C4-2B (cell line): ENCODE measurements around the gene APP.

Experiments used
- H3K27ac ChIP-seq: fragments of 450-650 bp; 2 replicates; pipeline ENCODE4 v1.5.1; 2017
- CTCF ChIP-seq: fragments of 450-650 bp; conservative IDR thresholded peaks from 2 replicates; pipeline ENCODE4 v1.5.1; 2017; ENCODE audit warnings: mild to moderate bottlenecking
- ZFX ChIP-seq: fragments of 450-650 bp; IDR thresholded peaks from 2 replicates; pipeline ENCODE4 v1.6.1; 2017

The APP gene

GRCh38 chr21:26079366-26079765 is 91.2 kb downstream of the APP start:
- no peak overlapping the region for H3K27ac ChIP-seq
- no peak for TF ChIP-seq CTCF
- no peak for TF ChIP-seq ZFX

GRCh38 chr21:26077521-26077920 is 93.0 kb downstream of the APP start:
- no peak overlapping the region for H3K27ac ChIP-seq
- TF ChIP-seq CTCF (no peak), ZFX (no peak)

- TF ChIP-seq ZFX: no peak
- TF ChIP-seq CTCF: no peak
- H3K27ac ChIP-seq: no peak overlapping the region
These were observed 97.6 kb downstream of the APP start for GRCh38 chr21:26072666-26073615.

- no peak overlapping the region for H3K27ac ChIP-seq
- TF ChIP-seq CTCF (no peak), ZFX (no peak)
These were observed 99.6 kb downstream of the APP start for GRCh38 chr21:26070822-26071425.

- TF ChIP-seq ZFX (no peak), CTCF (no peak)
- H3K27ac ChIP-seq: no peak overlapping the region
These were observed 100.4 kb downstream of the APP start for GRCh38 chr21:26070121-26070520.

- TF ChIP-seq CTCF (no peak), ZFX (no peak)
- no peak overlapping the region for H3K27ac ChIP-seq
These were observed 101.8 kb downstream of the APP start for GRCh38 chr21:26068776-26069175.
